ENCODE data around the gene DEPDC4.
"Not testable (repeated sequence)": the region's sequence is repeated elsewhere in the genome, so short reads cannot be mapped to it uniquely, and the experiment has no call there.

DEPDC4 gene

DNA sequence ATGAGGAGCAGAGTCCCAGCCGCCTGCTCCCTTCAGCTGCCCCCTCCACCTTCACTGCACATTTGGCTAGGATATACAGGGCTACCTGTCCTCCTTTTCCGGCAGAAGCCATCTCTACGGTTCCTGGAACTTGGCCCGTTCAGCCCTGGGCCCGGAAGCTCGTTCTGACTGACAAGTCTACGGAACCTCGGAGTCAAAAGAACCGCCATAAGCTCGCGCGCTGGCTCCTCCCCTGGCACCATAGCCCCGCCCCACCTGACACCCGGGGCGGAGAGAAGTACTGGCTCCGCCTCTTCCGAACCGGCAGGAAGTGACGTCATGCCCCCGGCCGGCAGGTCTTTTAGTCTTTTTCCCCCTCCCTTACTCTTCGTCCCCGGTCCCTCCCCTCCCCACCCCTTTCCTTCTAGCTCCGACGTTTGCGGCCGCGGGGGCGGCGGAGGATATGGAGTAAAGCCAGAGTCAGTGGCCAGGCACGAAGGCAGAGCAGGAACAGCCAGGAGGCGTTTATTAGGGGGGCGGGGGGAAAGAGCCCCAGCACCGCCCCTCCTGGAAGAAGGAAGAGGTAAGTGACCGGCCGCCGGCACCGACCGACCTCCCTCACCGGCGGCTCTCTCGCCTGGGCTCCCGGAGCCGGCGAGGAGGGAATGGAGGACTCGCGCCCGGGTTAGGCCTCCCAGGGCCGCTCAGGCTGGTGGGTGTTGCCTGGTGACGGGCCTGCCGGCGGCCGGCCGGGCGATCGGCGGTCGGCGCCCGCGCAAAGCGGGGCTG, at the start of gene DEPDC4, which contains the start of gene SCYL2:
TSS of gene DEPDC4 (minus strand) at position 245 of the 768 bp plus-strand sequence. CDS start at position 242, 3 bp downstream.
TSS of gene SCYL2 (plus strand) at position 343 of the 768 bp plus-strand sequence. CDS start 15,794 bp downstream, outside the sequence.
- H3K4me3 ChIP-seq (ENCODE audit: low read length), result peak within 1 kb of the TSS; percentile 90
- TF ChIP-seq, protein P1, sequence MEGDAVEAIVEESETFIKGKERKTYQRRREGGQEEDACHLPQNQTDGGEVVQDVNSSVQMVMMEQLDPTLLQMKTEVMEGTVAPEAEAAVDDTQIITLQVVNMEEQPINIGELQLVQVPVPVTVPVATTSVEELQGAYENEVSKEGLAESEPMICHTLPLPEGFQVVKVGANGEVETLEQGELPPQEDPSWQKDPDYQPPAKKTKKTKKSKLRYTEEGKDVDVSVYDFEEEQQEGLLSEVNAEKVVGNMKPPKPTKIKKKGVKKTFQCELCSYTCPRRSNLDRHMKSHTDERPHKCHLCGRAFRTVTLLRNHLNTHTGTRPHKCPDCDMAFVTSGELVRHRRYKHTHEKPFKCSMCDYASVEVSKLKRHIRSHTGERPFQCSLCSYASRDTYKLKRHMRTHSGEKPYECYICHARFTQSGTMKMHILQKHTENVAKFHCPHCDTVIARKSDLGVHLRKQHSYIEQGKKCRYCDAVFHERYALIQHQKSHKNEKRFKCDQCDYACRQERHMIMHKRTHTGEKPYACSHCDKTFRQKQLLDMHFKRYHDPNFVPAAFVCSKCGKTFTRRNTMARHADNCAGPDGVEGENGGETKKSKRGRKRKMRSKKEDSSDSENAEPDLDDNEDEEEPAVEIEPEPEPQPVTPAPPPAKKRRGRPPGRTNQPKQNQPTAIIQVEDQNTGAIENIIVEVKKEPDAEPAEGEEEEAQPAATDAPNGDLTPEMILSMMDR (conservative IDR thresholded peaks at IDR 0.05; ENCODE audit: low read length), result no peak
- peak; percentile 98 for DNase-seq (ENCODE audit: low read depth)

DNA sequence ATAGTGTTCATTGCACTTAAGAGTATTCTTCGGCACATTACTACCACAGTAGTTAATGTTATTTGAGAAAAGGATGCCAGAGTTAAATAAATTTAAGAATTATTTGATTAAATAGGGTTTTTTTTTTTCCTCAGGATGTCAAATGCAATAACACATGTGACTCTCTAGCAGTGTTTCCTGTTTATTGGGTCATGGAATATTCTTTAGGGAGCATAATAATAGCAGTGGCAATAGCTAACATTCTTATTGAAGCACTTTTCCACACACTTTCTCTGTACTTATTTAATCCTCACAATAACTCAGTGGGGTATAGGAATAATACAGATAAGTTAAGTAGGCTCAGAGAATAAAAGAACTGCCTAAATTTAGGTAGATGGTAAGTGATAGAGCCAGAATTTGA, 44.4 kb upstream of the DEPDC4 start:
- TF ChIP-seq, protein P1 (conservative IDR thresholded peaks at IDR 0.05; ENCODE audit: low read length), result no peak
- no peak for DNase-seq (ENCODE audit: low read depth)
- H3K4me3 ChIP-seq (ENCODE audit: low read length), result no peak overlapping the region

GRCh38 chr12:100308138-100308537, 41.3 kb upstream of the DEPDC4 start:
- not testable (repeated sequence) for H3K4me3 ChIP-seq (ENCODE audit: low read length); DNase-seq (ENCODE audit: low read depth)

DNA sequence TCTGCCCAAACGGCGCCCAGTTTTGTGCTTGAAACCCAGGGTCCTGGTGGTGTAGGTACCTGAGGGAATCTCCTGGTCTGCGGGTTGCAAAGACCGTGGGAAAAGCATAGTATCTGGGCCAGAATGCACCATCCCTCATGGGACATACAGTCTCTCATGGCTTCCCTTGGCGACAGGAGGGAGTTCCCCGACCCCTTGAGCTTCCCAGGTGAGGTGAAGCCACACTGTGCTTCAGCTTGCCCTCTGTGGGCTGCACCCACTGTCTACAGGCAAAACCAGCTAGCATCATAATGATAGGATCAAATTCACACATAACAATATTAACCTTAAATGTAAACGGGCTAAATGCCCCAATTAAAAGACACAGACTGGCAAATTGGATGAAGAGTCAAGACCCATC, 37.5 kb upstream of the DEPDC4 start:
- DNase-seq (ENCODE audit: low read depth); H3K4me3 ChIP-seq (ENCODE audit: low read length): not testable (repeated sequence)

DNA sequence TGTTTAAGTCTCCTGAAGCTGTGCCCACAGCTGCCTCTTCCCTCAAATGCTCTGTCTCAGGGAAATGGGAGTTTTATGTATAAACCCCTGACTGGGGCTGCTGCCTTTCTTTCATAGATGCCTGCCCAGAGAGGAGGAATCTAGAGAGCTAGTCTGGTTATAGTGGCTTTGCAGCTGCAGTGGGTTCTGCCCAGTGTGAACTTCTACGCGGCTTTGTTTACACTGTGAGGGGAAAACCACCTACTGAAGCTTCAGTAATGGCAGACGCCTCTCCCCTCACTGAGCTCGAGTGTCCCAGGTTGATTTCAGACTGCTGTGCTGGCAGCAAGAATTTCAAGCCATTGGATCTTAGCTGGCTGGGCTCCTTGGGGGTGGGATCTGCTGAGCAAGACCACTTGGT, 37.0 kb upstream of the DEPDC4 start:
- TF ChIP-seq, protein P1 (conservative IDR thresholded peaks at IDR 0.05; ENCODE audit: low read length), result no peak
- no peak overlapping the region for H3K4me3 ChIP-seq (ENCODE audit: low read length)
- DNase-seq (ENCODE audit: low read depth), result no peak

GRCh38 chr12:100302081-100302480, 35.2 kb upstream of the DEPDC4 start:
- no peak overlapping the region for H3K4me3 ChIP-seq (ENCODE audit: low read length)
- TF ChIP-seq, protein P1 (conservative IDR thresholded peaks at IDR 0.05; ENCODE audit: low read length), result no peak
- DNase-seq (ENCODE audit: low read depth), result no peak

- H3K4me3 ChIP-seq (ENCODE audit: low read length), result no peak overlapping the region
- DNase-seq (ENCODE audit: low read depth), result peak; percentile 20
- TF ChIP-seq, protein P1 (conservative IDR thresholded peaks at IDR 0.05; ENCODE audit: low read length), result no peak
These were observed 29.1 kb upstream of the DEPDC4 start for GRCh38 chr12:100295764-100296555.

GRCh38 chr12:100294366-100294765, 27.5 kb upstream of the DEPDC4 start:
- not testable (repeated sequence) for H3K4me3 ChIP-seq (ENCODE audit: low read length); DNase-seq (ENCODE audit: low read depth)
